H1 (cell line): ENCODE measurements around the gene BTAF1. TPM values are rescaled to one million over a fixed set of nuclear protein-coding genes. Genes with fewer than 3 reads are reported as not detected.

Experiments used
- CTBP2 ChIP-seq: IDR thresholded peaks from 2 replicates; pipeline ENCODE4 v1.7.0; 2011; ENCODE audit warnings: borderline replicate concordance, mild to moderate bottlenecking, moderate library complexity, mixed read lengths, low read length; ENCODE audit not compliant: insufficient read depth, insufficient read length
- SIN3A ChIP-seq, 2 experiments: IDR thresholded peaks in 1 of 2; conservative IDR thresholded peaks in 1 of 2; 2 replicates each; pipeline ENCODE4 v1.6.1; 2011 to 2012; ENCODE audit warnings: low read length in 2 of 2, improper control_type of control experiment in 1 of 2, low read depth in 1 of 2, mild to moderate bottlenecking in 1 of 2
- polyA plus RNA-seq, 7 experiments: library from polyadenylated mRNA; depleted of rRNA in 3 of 7; stranded (reverse) in 5 of 7; unstranded in 2 of 7; fragments of >200 nt in 5 of 7; fragments of 200-250 nt in 2 of 7; gene quantifications; 1 replicate in 5 of 7; 2 replicates in 1 of 7; 4 replicates in 1 of 7; pipeline versions ENCODE4 v1.2.1 to v1.2.3, GENCODE V29; 2011 to 2013; ENCODE audit warnings: missing spikeins in 2 of 7, mixed read lengths in 2 of 7
- total RNA-seq: library from RNA; stranded (reverse); fragmentation: NEBNext Ultra II Directional; extraction: Animal tissue kit (Norgen Biotek cat#: 25700); gene quantifications from 2 replicates; pipeline ENCODE4 v1.2.1, GENCODE V29; 2021

BTAF1 gene
- total and polyA plus RNA-seq, 2 of the 8 experiments (the other 6 are each of a cell fraction or from before 2014, with no cell fraction given): 24.5 to 39.1 TPM

DNA sequence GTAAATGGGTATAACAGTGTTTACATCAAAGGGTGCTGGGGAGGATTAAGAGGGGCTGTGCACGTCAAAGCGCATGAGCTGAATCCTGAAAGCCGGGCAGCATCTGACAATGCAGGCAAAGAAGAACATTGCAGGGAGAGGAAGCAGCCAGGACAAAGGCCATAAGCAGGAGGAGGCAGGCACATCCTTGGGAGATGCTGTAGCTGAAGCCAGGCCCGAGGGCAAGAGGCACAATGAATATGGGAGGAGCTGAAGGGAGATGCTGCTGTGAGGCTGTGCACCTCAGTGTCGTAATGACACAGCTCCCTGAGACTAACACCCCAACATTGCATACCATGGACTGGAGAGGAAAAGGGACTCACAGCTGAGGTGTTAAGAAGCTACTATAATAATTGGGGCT lies 129.2 kb downstream of the BTAF1 start (continued):
- TF ChIP-seq CTBP2: no peak
- no peak for TF ChIP-seq SIN3A (conservative IDR thresholded peaks at IDR 0.05 in 1 of 2, IDR thresholded peaks at IDR 0.05 in 1 of 2; ENCODE audit: low read depth in 1 of 2, low read length in 2 of 2)
